GM12873 (cell line): ENCODE measurements around the gene EMC9.

Experiments used
- CTCF ChIP-seq: IDR thresholded peaks from 2 replicates; pipeline ENCODE4 v1.5.1; 2012; ENCODE audit warnings: low read depth, mild to moderate bottlenecking, moderate library complexity, low read length, control low read depth; ENCODE audit not compliant: insufficient read depth; ENCODE audit errors: missing control alignments

EMC9 gene

DNA sequence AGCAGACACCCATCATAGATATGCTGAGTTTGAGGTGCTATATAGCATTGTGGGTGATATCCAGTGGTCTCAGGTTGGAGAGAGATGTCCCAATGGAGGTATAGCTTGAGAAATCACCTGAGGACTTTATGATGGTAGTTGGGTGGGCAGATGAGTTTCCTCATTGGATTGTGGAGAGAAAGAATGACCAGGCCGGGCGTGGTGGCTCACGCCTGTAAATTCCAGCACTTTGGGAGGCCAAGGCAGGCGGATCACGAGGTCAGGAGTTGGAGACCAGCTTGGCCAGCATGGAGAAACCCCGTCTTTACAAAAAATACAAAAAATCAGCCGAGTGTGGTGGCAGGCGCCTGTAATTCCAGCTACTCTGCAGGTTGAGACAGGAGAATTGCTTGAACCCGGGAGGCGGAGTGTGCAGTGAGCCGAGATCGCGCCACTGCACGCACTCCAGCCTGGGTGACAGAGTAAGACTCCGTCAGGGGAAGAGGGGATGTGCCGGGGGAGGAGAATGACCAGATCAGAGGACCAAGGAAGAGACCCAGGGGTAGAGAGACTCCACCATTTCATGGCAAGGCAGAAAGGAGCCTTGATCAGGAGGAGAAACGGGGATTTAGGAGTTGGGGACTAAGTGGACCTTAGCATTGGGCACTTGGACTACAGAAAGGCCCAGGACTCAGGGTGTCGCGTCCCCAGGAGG lies 48.0 kb downstream of the EMC9 start:
- no peak for TF ChIP-seq CTCF

- TF ChIP-seq CTCF = no peak
Measured at GRCh38 chr14:24092505-24093206, 48.7 kb downstream of the EMC9 start.

DNA sequence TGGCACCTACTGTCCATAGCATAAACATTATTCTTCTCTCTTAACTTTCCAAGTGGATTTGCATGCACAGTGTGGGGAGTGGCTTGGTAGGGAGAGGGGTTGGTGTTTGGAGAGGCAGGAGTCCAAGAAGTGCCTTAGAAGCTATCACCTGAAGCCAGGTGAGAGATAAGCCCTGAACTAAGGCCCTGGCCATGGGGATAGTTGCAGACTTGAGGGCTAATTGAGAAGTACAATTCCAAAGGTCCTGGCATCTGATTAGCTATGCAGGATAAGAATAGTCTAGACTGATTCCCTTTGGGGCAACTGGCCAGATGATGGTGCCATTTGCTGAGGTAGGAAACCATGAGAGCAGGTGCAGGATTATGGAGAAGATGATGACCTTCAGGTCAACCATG lies 49.3 kb downstream of the EMC9 start:
- no peak for TF ChIP-seq CTCF

- TF ChIP-seq CTCF = no peak
Measured at GRCh38 chr14:24089890-24090289, 51.5 kb downstream of the EMC9 start.
